ENCODE results near the gene ICOSLG. TPM values are rescaled to one million over a fixed set of nuclear protein-coding genes. Genes with fewer than 3 reads are reported as not detected.
"Not testable (repeated sequence)": the region's sequence is repeated elsewhere in the genome, so short reads cannot be mapped to it uniquely, and the experiment has no call there.

Gene ICOSLG, protein sequence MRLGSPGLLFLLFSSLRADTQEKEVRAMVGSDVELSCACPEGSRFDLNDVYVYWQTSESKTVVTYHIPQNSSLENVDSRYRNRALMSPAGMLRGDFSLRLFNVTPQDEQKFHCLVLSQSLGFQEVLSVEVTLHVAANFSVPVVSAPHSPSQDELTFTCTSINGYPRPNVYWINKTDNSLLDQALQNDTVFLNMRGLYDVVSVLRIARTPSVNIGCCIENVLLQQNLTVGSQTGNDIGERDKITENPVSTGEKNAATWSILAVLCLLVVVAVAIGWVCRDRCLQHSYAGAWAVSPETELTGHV
- not detected for polyA plus RNA-seq

DNA sequence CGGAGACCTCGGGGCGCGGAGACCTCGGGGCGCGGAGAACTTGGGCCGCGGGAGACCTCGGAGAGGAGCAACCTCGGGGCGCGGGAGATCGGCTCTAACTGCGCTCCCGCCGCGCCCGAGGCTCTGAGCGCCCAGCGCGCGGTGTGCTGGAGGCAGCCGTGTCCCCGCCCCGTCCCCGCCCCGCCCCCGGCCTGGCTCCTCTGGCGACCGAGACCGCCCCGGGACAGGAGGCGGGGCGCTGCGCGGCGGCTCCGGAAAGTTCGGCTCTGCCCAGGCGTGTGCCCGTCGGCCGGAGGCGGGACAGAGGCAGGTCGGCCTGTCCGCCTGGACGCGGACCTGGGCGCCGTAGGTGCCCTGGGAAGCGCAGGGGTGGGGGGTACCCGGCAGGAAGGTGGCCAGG is at the start of gene ICOSLG:
TSS of gene ICOSLG (minus strand) at position 102 of the 400 bp plus-strand sequence. CDS start 126 bp downstream, outside the sequence.
- not testable (repeated sequence) for H3K27me3 Mint-ChIP-seq (ENCODE audit: low read depth in 3 of 3); H3K4me3 Mint-ChIP-seq; H3K27ac Mint-ChIP-seq; H3K9me3 Mint-ChIP-seq; H3K4me1 Mint-ChIP-seq; H3K36me3 Mint-ChIP-seq; DNase-seq

DNA sequence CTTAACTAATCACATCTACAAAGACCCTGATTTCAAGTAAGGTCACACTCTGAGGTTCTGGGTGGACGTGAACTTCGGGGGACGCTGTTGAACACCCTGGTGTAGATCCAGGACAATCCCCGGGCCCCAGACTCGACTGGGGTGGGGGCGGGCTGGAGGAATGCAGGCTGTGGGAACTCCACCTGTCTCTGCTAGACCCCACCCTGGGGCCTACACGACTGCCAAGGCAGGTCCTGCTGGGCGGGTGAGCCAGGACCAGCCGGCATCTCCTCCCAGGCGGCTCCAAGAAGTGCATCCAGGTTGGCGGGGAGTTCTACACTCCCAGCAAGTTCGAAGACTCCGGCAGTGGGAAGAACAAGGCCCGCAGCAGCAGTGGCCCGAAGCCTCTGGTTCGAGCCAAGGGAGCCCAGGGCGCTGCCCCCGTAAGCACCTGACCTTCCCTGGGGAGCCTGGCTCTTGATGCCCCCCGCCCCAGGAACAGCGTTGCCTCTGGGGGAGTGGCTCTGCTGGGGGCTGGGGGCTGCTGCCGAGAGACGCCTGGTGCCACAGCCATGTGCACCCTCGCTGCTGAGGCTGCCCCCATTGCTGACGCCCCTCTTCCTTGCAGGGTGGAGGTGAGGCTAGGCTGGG is 48.8 kb upstream of the ICOSLG start:
- Mint-ChIP-seq H3K27me3 (ENCODE audit: low read depth in 3 of 3) (peaks cover 0 to 9% (median 0%) of the 10 kb centered on the region in 3 donors), H3K9me3 (peaks cover 0 to 1% (median 0%) of the 10 kb centered on the region in 6 donors), H3K27ac (no peak overlapping the region), H3K36me3 (no peaks in the 10 kb centered on the region), H3K4me3 (no peak overlapping the region), H3K4me1 (no peaks in the 10 kb centered on the region)
- DNase-seq, result no peak

DNA sequence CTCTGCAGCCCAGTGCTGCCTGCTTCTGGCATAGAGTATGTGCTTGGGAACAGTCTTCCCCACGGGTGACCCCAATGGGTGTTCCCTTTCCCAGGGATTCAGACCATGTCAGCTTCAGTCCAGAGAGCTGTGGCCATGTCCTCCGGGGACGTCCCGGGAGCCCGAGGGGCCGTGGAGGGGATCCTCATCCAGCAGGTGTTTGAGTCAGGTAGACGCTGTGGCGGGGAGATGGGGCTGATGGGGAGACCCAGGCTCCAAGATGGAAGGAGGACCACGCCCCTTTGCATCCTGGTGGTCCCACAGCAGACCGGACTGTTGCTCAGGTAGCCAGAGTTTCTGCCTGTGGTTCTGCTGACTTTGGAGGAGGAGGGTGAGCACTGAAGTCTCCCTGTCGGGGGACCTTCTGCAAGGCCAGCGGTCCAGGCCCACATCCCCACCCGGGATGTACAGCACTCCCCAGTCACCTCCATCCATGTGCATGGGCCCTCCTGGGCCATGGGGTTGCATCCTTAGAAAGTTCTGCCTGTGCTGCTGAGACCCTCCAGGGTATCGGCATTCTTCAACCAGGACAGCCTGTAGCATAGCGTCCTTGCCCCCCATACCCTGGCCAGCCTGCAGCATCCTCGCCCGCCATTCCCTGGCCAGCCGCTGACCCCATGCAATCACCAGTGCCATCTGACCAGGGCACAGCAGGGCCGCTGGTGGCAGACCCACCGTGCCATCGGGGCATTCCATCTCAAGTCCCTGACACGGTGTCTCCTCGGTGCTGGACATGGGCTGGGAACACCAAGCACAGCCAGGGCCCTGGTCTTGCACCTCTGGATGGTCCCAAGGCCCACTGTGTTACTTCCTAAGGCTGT is 47.7 kb upstream of the ICOSLG start:
- H3K4me3 Mint-ChIP-seq, result no peak overlapping the region
- H3K4me1 Mint-ChIP-seq, result no peaks in the 10 kb centered on the region
- DNase-seq, result no peak
- H3K27me3 Mint-ChIP-seq (ENCODE audit: low read depth in 3 of 3), result peaks cover 0 to 9% (median 0%) of the 10 kb centered on the region in 3 donors
- H3K27ac Mint-ChIP-seq, result peak overlapping the region in 1 of 6 donors; percentile 56
- H3K36me3 Mint-ChIP-seq, result no peaks in the 10 kb centered on the region
- peaks cover 0 to 1% (median 0%) of the 10 kb centered on the region in 6 donors for H3K9me3 Mint-ChIP-seq

DNA sequence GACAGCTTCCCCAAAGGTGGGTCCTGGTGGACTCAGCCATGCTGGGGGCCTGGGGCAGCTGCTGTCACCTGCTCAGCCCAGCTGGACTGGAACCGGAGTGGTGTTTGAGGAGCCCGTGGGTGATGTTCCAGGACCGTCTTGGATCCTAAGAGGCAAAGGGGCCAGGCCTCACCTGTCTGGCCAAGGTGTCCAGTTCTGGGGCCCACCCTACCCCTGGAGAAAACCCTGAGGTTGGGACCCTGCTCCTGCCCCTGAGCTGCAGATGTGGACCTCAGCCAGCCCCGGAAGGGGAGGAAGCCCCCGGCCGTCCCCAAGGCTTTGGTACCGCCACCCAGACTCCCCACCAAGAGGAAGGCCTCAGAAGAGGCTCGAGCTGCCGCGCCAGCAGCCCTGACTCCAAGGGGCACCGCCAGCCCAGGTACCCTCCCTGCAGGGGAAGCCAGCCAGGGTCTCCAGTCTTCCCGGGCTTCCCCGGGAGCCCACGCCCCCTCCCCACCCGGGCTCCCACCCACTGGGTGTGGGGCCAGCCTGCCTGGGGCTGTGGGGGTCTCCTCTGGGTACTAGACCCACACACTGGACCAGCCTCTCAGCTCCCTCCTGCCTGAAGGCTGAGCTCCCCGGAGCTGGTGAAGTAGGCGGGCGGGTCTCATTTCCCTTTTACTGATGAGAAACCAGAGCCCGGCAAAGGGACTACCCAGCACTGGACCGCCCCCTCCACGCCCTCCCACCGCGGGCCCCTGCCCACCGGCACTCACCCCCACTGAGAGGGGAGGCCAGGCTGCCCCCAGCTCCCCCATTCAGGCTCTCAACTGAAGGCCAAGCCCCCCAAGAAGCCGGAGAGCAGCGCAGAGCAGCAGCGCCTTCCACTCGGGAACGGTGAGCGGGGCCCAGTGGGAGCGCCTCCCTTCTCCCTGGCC is 46.2 kb upstream of the ICOSLG start:
- peaks cover 0 to 9% (median 2%) of the 10 kb centered on the region in 3 donors for H3K27me3 Mint-ChIP-seq (ENCODE audit: low read depth in 3 of 3)
- no peak overlapping the region for H3K27ac Mint-ChIP-seq
- H3K36me3 Mint-ChIP-seq, result no peaks in the 10 kb centered on the region
- no peak overlapping the region for H3K4me3 Mint-ChIP-seq
- peaks cover 0 to 1% (median 0%) of the 10 kb centered on the region in 6 donors for H3K9me3 Mint-ChIP-seq
- DNase-seq, result no peak
- H3K4me1 Mint-ChIP-seq, result no peaks in the 10 kb centered on the region

DNA sequence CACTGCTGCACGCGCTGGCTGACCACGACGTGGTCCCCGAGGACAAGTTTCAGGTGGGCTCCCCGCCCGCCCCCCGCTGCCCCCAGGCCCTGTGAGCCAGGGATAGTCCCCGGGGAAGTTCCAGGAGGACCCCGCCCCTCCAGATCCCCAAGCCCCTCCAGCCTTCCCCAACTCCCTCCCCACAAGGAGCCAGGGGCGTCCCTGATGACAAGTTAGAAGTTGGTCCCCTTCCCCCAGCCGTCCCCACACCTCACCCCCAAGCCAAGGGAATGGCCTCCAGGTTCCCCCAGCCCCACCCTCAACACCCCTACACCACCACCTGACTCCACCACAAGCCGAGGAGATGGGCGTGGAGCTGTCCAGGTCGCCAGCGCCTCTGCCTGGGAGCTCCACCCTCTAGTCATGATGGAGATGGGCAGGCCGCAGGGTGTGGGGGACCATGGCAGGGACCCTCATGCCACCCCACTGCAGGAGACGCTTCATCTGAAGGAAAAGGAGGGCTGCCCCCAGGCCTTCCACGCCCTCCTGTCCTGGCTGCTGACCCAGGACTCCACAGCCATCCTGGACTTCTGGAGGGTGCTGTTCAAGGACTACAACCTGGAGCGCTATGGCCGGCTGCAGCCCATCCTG is 45.5 kb upstream of the ICOSLG start:
- Mint-ChIP-seq H3K4me3 (no peak overlapping the region), H3K9me3 (peaks cover 0 to 1% (median 0%) of the 10 kb centered on the region in 6 donors), H3K4me1 (no peaks in the 10 kb centered on the region), H3K27ac (no peak overlapping the region), H3K27me3 (ENCODE audit: low read depth in 3 of 3) (peaks cover 0 to 6% (median 3%) of the 10 kb centered on the region in 3 donors), H3K36me3 (no peaks in the 10 kb centered on the region)
- no peak for DNase-seq

DNA sequence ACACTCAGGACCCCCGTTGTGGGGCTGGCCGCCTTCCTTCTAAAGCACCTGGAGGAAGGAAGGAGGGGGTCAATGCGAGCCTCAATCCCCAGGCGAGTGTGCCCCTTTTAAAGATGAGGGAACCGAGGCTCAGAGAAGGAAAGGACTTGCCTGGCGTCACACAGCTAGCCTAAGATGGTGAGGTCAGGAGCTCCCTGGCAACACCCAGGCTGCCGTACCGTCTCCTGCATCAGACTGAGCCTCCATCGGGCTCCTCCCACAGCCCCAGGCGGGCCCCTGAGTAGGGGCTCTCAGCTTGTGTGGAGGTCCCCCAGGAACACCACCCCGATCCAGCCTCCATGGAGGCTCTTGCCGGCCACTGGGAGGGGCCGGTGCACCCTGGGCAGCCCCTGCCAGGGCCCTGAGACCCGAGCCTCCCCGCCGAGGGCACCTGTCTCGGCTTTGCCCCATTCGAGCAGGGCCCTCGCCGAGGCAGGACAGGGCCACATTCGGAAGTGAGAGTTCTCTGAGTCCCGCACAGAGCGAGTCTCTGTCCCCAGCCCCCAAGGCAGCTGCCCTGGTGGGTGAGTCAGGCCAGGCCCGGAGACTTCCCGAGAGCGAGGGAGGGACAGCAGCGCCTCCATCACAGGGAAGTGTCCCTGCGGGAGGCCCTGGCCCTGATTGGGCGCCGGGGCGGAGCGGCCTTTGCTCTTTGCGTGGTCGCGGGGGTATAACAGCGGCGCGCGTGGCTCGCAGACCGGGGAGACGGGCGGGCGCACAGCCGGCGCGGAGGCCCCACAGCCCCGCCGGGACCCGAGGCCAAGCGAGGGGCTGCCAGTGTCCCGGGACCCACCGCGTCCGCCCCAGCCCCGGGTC is 44.6 kb upstream of the ICOSLG start, which contains the start of gene AIRE:
TSS of gene AIRE (plus strand) at position 739 of the 855 bp plus-strand sequence. CDS start 131 bp downstream, outside the sequence.
- H3K4me3 Mint-ChIP-seq, result no peak within 1 kb of the TSS
- H3K9me3 Mint-ChIP-seq, result no peaks in the 10 kb centered on the region
- no peak for DNase-seq
- H3K27ac Mint-ChIP-seq, result no peak within 1 kb of the TSS
- H3K4me1 Mint-ChIP-seq, result no peaks in the 10 kb centered on the region
- peaks cover 0 to 5% (median 3%) of the 10 kb centered on the region in 3 donors for H3K27me3 Mint-ChIP-seq (ENCODE audit: low read depth in 3 of 3)
- H3K36me3 Mint-ChIP-seq, result no peaks in the 10 kb centered on the region

DNA sequence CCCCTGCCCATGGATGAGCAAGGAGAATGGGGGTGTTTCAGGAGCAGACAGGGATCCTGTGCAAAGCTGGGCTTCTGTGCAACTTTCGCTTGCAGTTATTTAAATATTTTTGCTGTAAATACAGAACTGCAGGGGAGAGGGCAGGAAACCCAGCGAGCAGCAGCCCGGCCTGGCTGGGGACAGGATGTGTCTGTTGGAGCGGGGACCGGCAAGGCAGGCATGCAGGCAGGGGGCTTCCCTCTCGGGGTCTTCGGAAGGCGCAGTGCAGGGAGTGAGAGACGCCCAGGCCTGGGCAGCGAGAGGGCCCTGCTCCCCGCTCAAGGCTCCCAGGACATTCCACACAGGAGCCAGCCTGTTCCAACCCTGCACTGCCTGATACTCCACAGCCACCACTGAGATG is 43.2 kb upstream of the ICOSLG start:
- Mint-ChIP-seq H3K9me3 (no peaks in the 10 kb centered on the region), H3K4me1 (no peaks in the 10 kb centered on the region), H3K4me3 (no peak overlapping the region), H3K27ac (no peak overlapping the region), H3K27me3 (ENCODE audit: low read depth in 3 of 3) (peaks cover 3 to 4% (median 3%) of the 10 kb centered on the region in 3 donors), H3K36me3 (no peaks in the 10 kb centered on the region)
- no peak for DNase-seq

DNA sequence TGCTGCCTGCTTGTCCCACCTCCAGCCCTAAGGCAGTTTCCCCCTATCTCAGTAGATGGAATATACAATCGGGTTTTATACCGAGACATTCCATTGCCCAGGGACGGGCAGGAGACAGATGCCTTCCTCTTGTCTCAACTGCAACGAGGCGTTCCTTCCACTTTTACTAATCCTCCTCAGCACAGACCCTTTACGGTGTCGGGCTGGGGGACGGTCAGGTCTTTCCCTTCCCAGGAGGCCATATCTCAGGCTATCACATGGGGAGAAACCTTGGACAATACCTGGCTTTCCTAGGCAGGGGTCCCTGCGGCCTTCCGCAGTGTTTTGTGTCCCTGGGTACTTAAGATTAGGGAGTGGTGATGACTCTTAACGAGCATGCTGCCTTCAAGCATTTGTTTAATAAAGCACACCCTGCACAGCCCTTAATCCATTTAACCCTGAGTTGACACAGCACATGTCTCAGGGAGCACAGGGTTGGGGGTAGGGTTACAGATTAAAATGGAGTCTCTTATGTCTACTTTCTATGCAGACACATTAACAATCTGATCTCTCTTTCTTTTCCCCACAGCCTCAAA is 42.6 kb upstream of the ICOSLG start:
- not testable (repeated sequence) for H3K4me3 Mint-ChIP-seq; H3K27ac Mint-ChIP-seq; H3K4me1 Mint-ChIP-seq; H3K36me3 Mint-ChIP-seq; H3K27me3 Mint-ChIP-seq (ENCODE audit: low read depth in 3 of 3); H3K9me3 Mint-ChIP-seq; DNase-seq

DNA sequence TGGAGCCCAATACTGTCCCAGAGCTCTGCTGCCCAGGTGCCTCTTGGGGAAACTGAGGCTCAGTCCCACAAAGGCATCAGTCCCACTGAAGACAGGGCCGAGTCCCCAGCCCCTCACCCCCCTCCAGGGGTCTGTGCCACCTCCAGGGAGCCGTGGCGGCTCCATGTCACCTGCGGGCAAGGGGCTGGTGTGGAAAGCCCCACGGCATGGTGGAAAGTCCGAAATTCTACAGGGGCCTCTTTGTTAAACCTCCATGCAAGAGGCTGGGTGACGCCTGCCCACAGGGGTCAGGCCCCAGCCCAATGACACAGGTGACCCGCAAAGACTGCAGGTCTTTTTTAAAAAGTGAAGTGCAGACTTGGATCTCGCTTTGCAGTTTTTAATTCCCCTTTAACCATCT is 41.6 kb upstream of the ICOSLG start:
- no peaks in the 10 kb centered on the region for H3K36me3 Mint-ChIP-seq
- peaks cover 3 to 6% (median 3%) of the 10 kb centered on the region in 3 donors for H3K27me3 Mint-ChIP-seq (ENCODE audit: low read depth in 3 of 3)
- H3K4me3 Mint-ChIP-seq, result no peak overlapping the region
- H3K9me3 Mint-ChIP-seq, result no peaks in the 10 kb centered on the region
- H3K27ac Mint-ChIP-seq, result no peak overlapping the region
- no peaks in the 10 kb centered on the region for H3K4me1 Mint-ChIP-seq
- no peak for DNase-seq

DNA sequence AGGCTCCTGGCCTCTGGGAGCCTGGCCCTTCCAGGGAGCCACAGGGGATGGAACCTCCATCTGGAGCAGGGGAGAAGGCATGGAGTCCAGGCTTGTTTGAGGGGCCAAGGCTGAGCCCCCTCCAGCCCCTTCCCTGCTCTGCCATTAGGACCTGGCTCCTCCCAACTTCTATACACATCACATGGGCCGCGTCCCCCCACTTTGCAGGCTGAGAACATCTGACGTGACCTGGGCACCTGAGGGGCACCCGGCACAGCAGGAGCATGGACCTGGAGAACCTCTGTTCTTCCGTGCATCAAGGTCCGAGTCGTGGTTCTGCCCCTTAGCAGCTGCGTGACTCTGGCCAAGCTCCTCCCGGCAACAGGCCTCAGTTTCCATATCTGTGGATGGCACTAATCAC is 41.1 kb upstream of the ICOSLG start:
- Mint-ChIP-seq H3K27me3 (ENCODE audit: low read depth in 3 of 3) (peaks cover 3 to 6% (median 3%) of the 10 kb centered on the region in 3 donors), H3K27ac (no peak overlapping the region), H3K36me3 (no peaks in the 10 kb centered on the region), H3K4me3 (no peak overlapping the region), H3K4me1 (no peaks in the 10 kb centered on the region), H3K9me3 (no peaks in the 10 kb centered on the region)
- no peak for DNase-seq

DNA sequence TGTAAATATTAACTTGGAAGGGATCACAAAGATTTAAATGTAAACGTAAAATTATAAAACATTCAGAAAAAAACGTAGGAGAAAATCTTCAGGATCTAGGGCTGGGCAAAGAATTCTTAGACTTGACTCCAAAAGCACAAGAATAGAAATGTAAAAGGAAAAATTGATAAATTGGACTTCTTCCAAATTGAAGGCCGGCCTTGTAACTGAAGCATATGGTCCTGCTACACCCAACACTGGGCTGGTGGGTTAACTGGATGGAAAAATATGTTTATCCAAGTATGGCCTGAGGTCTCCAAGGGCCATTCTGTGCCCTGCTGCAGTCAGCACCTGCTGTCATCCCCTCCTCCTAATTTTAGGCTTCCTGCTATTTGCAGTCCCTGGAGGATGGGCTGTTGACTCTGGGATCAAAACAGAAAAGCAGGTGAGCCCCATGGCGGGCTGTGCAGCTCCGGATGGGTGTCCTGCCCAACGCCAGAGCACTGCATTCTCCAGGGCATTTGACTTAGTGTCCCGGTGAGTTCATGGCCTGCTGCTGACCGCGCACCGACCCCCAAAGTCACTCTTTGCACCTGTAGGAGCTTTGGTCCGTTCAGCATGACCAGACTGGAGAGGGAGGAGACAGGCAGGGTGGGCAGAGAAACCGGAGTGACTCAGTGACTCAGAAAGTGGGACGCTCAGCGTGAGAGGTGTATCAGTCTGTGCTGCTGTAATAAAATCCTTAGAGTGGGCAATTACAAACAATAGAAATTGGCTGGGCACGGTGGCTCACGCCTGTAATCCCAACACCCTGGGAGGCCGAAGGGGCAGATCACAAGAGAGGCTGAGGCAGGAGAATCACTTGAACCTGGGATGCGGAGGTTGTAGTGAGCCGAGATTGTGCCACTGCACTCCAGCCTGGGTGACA is 38.9 kb upstream of the ICOSLG start:
- Mint-ChIP-seq H3K27ac (no peak overlapping the region), H3K36me3 (no peaks in the 10 kb centered on the region), H3K9me3 (no peaks in the 10 kb centered on the region), H3K27me3 (ENCODE audit: low read depth in 3 of 3) (peaks cover 3 to 8% (median 3%) of the 10 kb centered on the region in 3 donors), H3K4me1 (no peaks in the 10 kb centered on the region), H3K4me3 (no peak overlapping the region)
- no peak for DNase-seq

All from immature natural killer cell (primary cell).